Left ventricle myocardium inferior (tissue), 1 donor: ENCODE results near the gene TSR3. TPM values are rescaled to one million over a fixed set of nuclear protein-coding genes. Genes with fewer than 3 reads are reported as not detected.

Experiments
- DNase-seq: peaks from one replicate; pipeline ENCODE4 v3.0.0-alpha.2; 2020
- H3K27ac ChIP-seq: fragments of 200-600 bp; replicated peaks from 2 replicates; pipeline ENCODE4 v1.8.0; 2021
- H3K27me3 ChIP-seq: fragments of 200-600 bp; 2 replicates; pipeline ENCODE4 v1.8.0; 2021; ENCODE audit warnings: low read depth
- H3K36me3 ChIP-seq: fragments of 200-600 bp; 2 replicates; pipeline ENCODE4 v1.8.0; 2021
- H3K4me1 ChIP-seq: fragments of 200-600 bp; 2 replicates; pipeline ENCODE4 v1.8.0; 2021
- H3K4me3 ChIP-seq: fragments of 200-600 bp; 2 replicates; pipeline ENCODE4 v1.8.0; 2021; ENCODE audit warnings: mild to moderate bottlenecking, moderate library complexity
- H3K9me3 ChIP-seq: fragments of 200-600 bp; replicated peaks from 2 replicates; pipeline ENCODE4 v1.8.0; 2021
- CTCF ChIP-seq: fragments of 200-600 bp; IDR thresholded peaks from 2 replicates; pipeline ENCODE4 v1.8.0; 2021; ENCODE audit warnings: antibody characterized with exemption, mild to moderate bottlenecking, borderline replicate concordance
- intact Hi-C: fragments of 100-400 bp; cut with micrococcal nuclease; formaldehyde crosslinking; loops from one replicate; pipeline ENCODE4 v1.11.0; 2022
- total RNA-seq: library from RNA; stranded (reverse); fragmentation: NEBNext Ultra II Directional; extraction: Animal tissue kit (Norgen Biotek cat#: 25700); gene quantifications from one replicate; pipeline ENCODE4 v1.2.1, GENCODE V29; 2021
- donor health status: DM: no; HTN: yes; CAD: no; lungs with severe emphysema.

Gene TSR3
- total RNA-seq, 1 donor from 2014 or later = 54.9 TPM

- no peak for TF ChIP-seq CTCF
- peak overlapping the region; percentile 86 for H3K27ac ChIP-seq
- no peak for DNase-seq
- intact Hi-C loops = no loop called here
- peaks cover 31% of the 10 kb centered on the region for H3K36me3 ChIP-seq
- no peaks in the 10 kb centered on the region for H3K9me3 ChIP-seq
- peaks cover 20% of the 10 kb centered on the region for H3K4me1 ChIP-seq
- peak overlapping the region; percentile 68 for H3K4me3 ChIP-seq
- no peaks in the 10 kb centered on the region for H3K27me3 ChIP-seq
These were observed 28.5 kb upstream of the TSR3 start for GRCh38 chr16:1380195-1380594.

- intact Hi-C loops = no loop called here
These were observed 27.8 kb upstream of the TSR3 start for GRCh38 chr16:1379304-1380076.

GRCh38 chr16:1378804-1379303 lies 27.2 kb upstream of the TSR3 start:
- H3K27me3 ChIP-seq = no peaks in the 10 kb centered on the region
- H3K4me1 ChIP-seq = peaks cover 20% of the 10 kb centered on the region
- no peaks in the 10 kb centered on the region for H3K9me3 ChIP-seq
- intact Hi-C loops = no loop called here
- peak; percentile 88 for DNase-seq
- H3K27ac ChIP-seq = peak overlapping the region; percentile 86
- peak overlapping the region; percentile 68 for H3K4me3 ChIP-seq
- H3K36me3 ChIP-seq = peaks cover 24% of the 10 kb centered on the region
- no peak for TF ChIP-seq CTCF

More at GRCh38 chr16:1379304-1380076, 27.8 kb upstream of the TSR3 start:
- no peak for TF ChIP-seq CTCF
- H3K36me3 ChIP-seq = peaks cover 25% of the 10 kb centered on the region
- peak overlapping the region; percentile 68 for H3K4me3 ChIP-seq
- H3K27me3 ChIP-seq = no peaks in the 10 kb centered on the region
- no peaks in the 10 kb centered on the region for H3K9me3 ChIP-seq
- peak overlapping the region; percentile 86 for H3K27ac ChIP-seq
- H3K4me1 ChIP-seq = peaks cover 20% of the 10 kb centered on the region
- peak; percentile 38 for DNase-seq

GRCh38 chr16:1378087-1378803 lies 26.6 kb upstream of the TSR3 start:
- no peak for DNase-seq
- no peak for TF ChIP-seq CTCF
- Histone ChIP-seq H3K9me3 (no peaks in the 10 kb centered on the region), H3K4me1 (peaks cover 20% of the 10 kb centered on the region), H3K36me3 (peaks cover 20% of the 10 kb centered on the region), H3K4me3 (peak overlapping the region; percentile 68), H3K27me3 (no peaks in the 10 kb centered on the region), H3K27ac (peak overlapping the region; percentile 86)
- intact Hi-C loops = no loop called here

GRCh38 chr16:1377406-1378010 lies 25.8 kb upstream of the TSR3 start:
- Histone ChIP-seq H3K27me3 (no peaks in the 10 kb centered on the region), H3K4me3 (no peak overlapping the region), H3K36me3 (peaks cover 18% of the 10 kb centered on the region), H3K4me1 (peaks cover 20% of the 10 kb centered on the region), H3K27ac (peak overlapping the region; percentile 86), H3K9me3 (no peaks in the 10 kb centered on the region)
- intact Hi-C loops = no loop called here
- TF ChIP-seq CTCF = no peak
- no peak for DNase-seq
